Dendritic cell treated with granulocyte-macrophage colony-stimulating factor and Interleukin-4, amounts not matched to agents 40 ng/mL and 50 ng/mL, for 4 days (primary cell): ENCODE results near the gene JHY.

Experiments used
- H3K27ac Mint-ChIP-seq: one replicate; pipeline ENCODE4 v1.8.0; 2022; ENCODE audit warnings: mild to moderate bottlenecking, mixed read lengths
- H3K27me3 Mint-ChIP-seq: one replicate; pipeline ENCODE4 v1.8.0; 2022; ENCODE audit warnings: mild to moderate bottlenecking, mixed read lengths
- H3K36me3 Mint-ChIP-seq: one replicate; pipeline ENCODE4 v1.8.0; 2022; ENCODE audit warnings: low read depth, mixed read lengths
- H3K4me1 Mint-ChIP-seq: one replicate; pipeline ENCODE4 v1.8.0; 2022; ENCODE audit warnings: low read depth, mixed read lengths
- H3K4me3 Mint-ChIP-seq: one replicate; pipeline ENCODE4 v1.8.0; 2022; ENCODE audit warnings: mild to moderate bottlenecking, moderate library complexity, mixed read lengths
- H3K9me3 Mint-ChIP-seq: one replicate; pipeline ENCODE4 v1.8.0; 2022; ENCODE audit warnings: mixed read lengths
- intact Hi-C: fragments of 100-400 bp; cut with micrococcal nuclease; formaldehyde crosslinking; loops from one replicate; pipeline ENCODE4 v1.15.0; 2022

JHY gene

GRCh38 chr11:122882189-122882856 lies at the start of gene JHY:
Gene JHY (plus strand): TSS chr11:122882759. CDS start chr11:122885850, 3,091 bp downstream.
- peaks cover 26% of the 10 kb centered on the region for H3K27me3 Mint-ChIP-seq
- H3K4me3 Mint-ChIP-seq, result peak within 1 kb of the TSS; percentile 81
- H3K27ac Mint-ChIP-seq, result peak within 1 kb of the TSS; percentile 88
- H3K4me1 Mint-ChIP-seq, result peaks cover 21% of the 10 kb centered on the region
- intact Hi-C loops, result no loop called here
- H3K9me3 Mint-ChIP-seq, result no peaks in the 10 kb centered on the region
- no peaks in the 10 kb centered on the region for H3K36me3 Mint-ChIP-seq

GRCh38 chr11:122833846-122834464 lies 48.6 kb upstream of the JHY start:
- Mint-ChIP-seq H3K4me1 (peaks cover 38% of the 10 kb centered on the region), H3K27me3 (peaks cover 34% of the 10 kb centered on the region), H3K4me3 (no peak overlapping the region), H3K9me3 (no peaks in the 10 kb centered on the region), H3K27ac (no peak overlapping the region), H3K36me3 (no peaks in the 10 kb centered on the region)
- intact Hi-C loops, result no loop called here

- Mint-ChIP-seq H3K27me3 (peaks cover 26% of the 10 kb centered on the region), H3K36me3 (no peaks in the 10 kb centered on the region), H3K4me1 (peaks cover 15% of the 10 kb centered on the region), H3K9me3 (no peaks in the 10 kb centered on the region), H3K27ac (no peak overlapping the region), H3K4me3 (no peak overlapping the region)
- intact Hi-C loops, result no loop called here
Observed at GRCh38 chr11:122836916-122837315, 45.6 kb upstream of the JHY start.

GRCh38 chr11:122837528-122838346 lies 44.8 kb upstream of the JHY start:
- Mint-ChIP-seq H3K27me3 (peaks cover 23% of the 10 kb centered on the region), H3K4me3 (no peak overlapping the region), H3K4me1 (peaks cover 6% of the 10 kb centered on the region), H3K36me3 (no peaks in the 10 kb centered on the region), H3K9me3 (no peaks in the 10 kb centered on the region), H3K27ac (no peak overlapping the region)
- intact Hi-C loops, result no loop called here

- intact Hi-C loops, result no loop called here
- Mint-ChIP-seq H3K27me3 (peaks cover 6% of the 10 kb centered on the region), H3K4me1 (peaks cover 13% of the 10 kb centered on the region), H3K4me3 (no peak overlapping the region), H3K36me3 (no peaks in the 10 kb centered on the region), H3K9me3 (no peaks in the 10 kb centered on the region), H3K27ac (no peak overlapping the region)
Observed at GRCh38 chr11:122843281-122844141, 39.0 kb upstream of the JHY start.

GRCh38 chr11:122847466-122847865 lies 35.1 kb upstream of the JHY start:
- Mint-ChIP-seq H3K4me1 (peaks cover 28% of the 10 kb centered on the region), H3K36me3 (no peaks in the 10 kb centered on the region), H3K4me3 (no peak overlapping the region), H3K27ac (no peak overlapping the region), H3K9me3 (no peaks in the 10 kb centered on the region), H3K27me3 (peaks cover 6% of the 10 kb centered on the region)
- intact Hi-C loops, result no loop called here

- Mint-ChIP-seq H3K27ac (no peak overlapping the region), H3K36me3 (no peaks in the 10 kb centered on the region), H3K4me3 (no peak overlapping the region), H3K27me3 (peaks cover 6% of the 10 kb centered on the region), H3K9me3 (no peaks in the 10 kb centered on the region), H3K4me1 (peaks cover 35% of the 10 kb centered on the region)
- intact Hi-C loops, result no loop called here
Observed at GRCh38 chr11:122848186-122848585, 34.4 kb upstream of the JHY start.

GRCh38 chr11:122850076-122850631 lies 32.4 kb upstream of the JHY start:
- Mint-ChIP-seq H3K4me1 (peaks cover 34% of the 10 kb centered on the region), H3K27ac (no peak overlapping the region), H3K4me3 (no peak overlapping the region), H3K36me3 (no peaks in the 10 kb centered on the region), H3K9me3 (no peaks in the 10 kb centered on the region), H3K27me3 (peaks cover 2% of the 10 kb centered on the region)
- intact Hi-C loops, result no loop called here

GRCh38 chr11:122851366-122851966 lies 31.1 kb upstream of the JHY start:
- peaks cover 46% of the 10 kb centered on the region for H3K4me1 Mint-ChIP-seq
- no peaks in the 10 kb centered on the region for H3K27me3 Mint-ChIP-seq
- intact Hi-C loops, result no loop called here
- H3K4me3 Mint-ChIP-seq, result no peak overlapping the region
- H3K36me3 Mint-ChIP-seq, result no peaks in the 10 kb centered on the region
- no peak overlapping the region for H3K27ac Mint-ChIP-seq
- H3K9me3 Mint-ChIP-seq, result no peaks in the 10 kb centered on the region

- no peaks in the 10 kb centered on the region for H3K27me3 Mint-ChIP-seq
- no peak overlapping the region for H3K4me3 Mint-ChIP-seq
- H3K9me3 Mint-ChIP-seq, result no peaks in the 10 kb centered on the region
- H3K27ac Mint-ChIP-seq, result peak overlapping the region; percentile 29
- H3K4me1 Mint-ChIP-seq, result peaks cover 49% of the 10 kb centered on the region
- intact Hi-C loops, result no loop called here
- H3K36me3 Mint-ChIP-seq, result no peaks in the 10 kb centered on the region
Observed at GRCh38 chr11:122852074-122852795, 30.3 kb upstream of the JHY start.

- H3K4me1 Mint-ChIP-seq, result peaks cover 48% of the 10 kb centered on the region
Observed at GRCh38 chr11:122852796-122853160, 29.8 kb upstream of the JHY start.

GRCh38 chr11:122853261-122853660 lies 29.3 kb upstream of the JHY start:
- Mint-ChIP-seq H3K4me3 (no peak overlapping the region), H3K9me3 (no peaks in the 10 kb centered on the region), H3K4me1 (peaks cover 50% of the 10 kb centered on the region), H3K36me3 (no peaks in the 10 kb centered on the region), H3K27ac (no peak overlapping the region), H3K27me3 (no peaks in the 10 kb centered on the region)
- intact Hi-C loops, result no loop called here

More at GRCh38 chr11:122852796-122853160, 29.8 kb upstream of the JHY start:
- H3K4me3 Mint-ChIP-seq, result no peak overlapping the region
- intact Hi-C loops, result no loop called here
- no peak overlapping the region for H3K27ac Mint-ChIP-seq
- no peaks in the 10 kb centered on the region for H3K36me3 Mint-ChIP-seq
- H3K27me3 Mint-ChIP-seq, result no peaks in the 10 kb centered on the region
- no peaks in the 10 kb centered on the region for H3K9me3 Mint-ChIP-seq
